Panc1 (cell line): ENCODE data around the gene TRIM4. TPM values are rescaled to one million over a fixed set of nuclear protein-coding genes. Genes with fewer than 3 reads are reported as not detected.

Experiments used
- ATAC-seq: fragments of 200-7000 bp; cut with Tn5 transposase; 2 replicates; pipeline ENCODE4 v1.9.1; 2020; ENCODE audit warnings: mild to moderate bottlenecking, moderate library complexity
- BruUV-seq: library from RNA; stranded (reverse); fragments of 400-500 nt; replicated peaks from 2 replicates; lab custom pipeline; 2021; lab: Mats Ljungman, UMichigan
- CTCF ChIA-PET: fragments of 300-600 bp; sonication (Branson Sonifier 250); formaldehyde crosslinking; loops from one replicate; lab custom pipeline; 2022; ENCODE audit warnings: antibody characterized with exemption; lab: Charles Lee
- POLR2A ChIA-PET: fragments of 300-600 bp; sonication (Branson Sonifier 250); formaldehyde crosslinking; loops from one replicate; lab custom pipeline; 2022; ENCODE audit warnings: antibody characterized with exemption; lab: Charles Lee
- DNase-seq: peaks from one replicate; pipeline ENCODE4 v3.0.0-alpha.2; 2010; ENCODE audit warnings: low read depth, low spot score
- H3K27ac ChIP-seq: 2 replicates; pipeline ENCODE4 v1.5.1; 2011; ENCODE audit warnings: mild to moderate bottlenecking, low read length, inconsistent platforms
- H3K27me3 ChIP-seq: fragments of 200-500 bp; sonication (Bioruptor generic); 2 replicates; pipeline ENCODE4 v1.6.0; 2014; ENCODE audit warnings: low read length, inconsistent platforms; ENCODE audit not compliant: control insufficient read depth, insufficient read depth
- H3K36me3 ChIP-seq: fragments of 200-500 bp; sonication (Bioruptor generic); 2 replicates; pipeline ENCODE4 v1.5.1; 2014; ENCODE audit warnings: inconsistent platforms, mild to moderate bottlenecking, low read length, moderate library complexity; ENCODE audit not compliant: control insufficient read depth, insufficient read depth
- H3K4me1 ChIP-seq: 2 replicates; pipeline ENCODE4 v1.5.1; 2011; ENCODE audit warnings: inconsistent platforms, mild to moderate bottlenecking, low read length, moderate library complexity; ENCODE audit not compliant: control insufficient read depth, insufficient read depth
- H3K4me3 ChIP-seq, 2 experiments: 2 replicates each; pipeline ENCODE4 v1.5.1; 2011 to 2012; ENCODE audit warnings: low read depth in 2 of 2, low read length in 2 of 2, mild to moderate bottlenecking in 2 of 2, inconsistent platforms in 1 of 2, moderate library complexity in 1 of 2
- H3K9me3 ChIP-seq: fragments of 200-500 bp; sonication (Bioruptor generic); 2 replicates; pipeline ENCODE4 v1.5.1; 2014; ENCODE audit warnings: low read depth, mild to moderate bottlenecking, inconsistent platforms, low read length, moderate library complexity; ENCODE audit not compliant: control insufficient read depth, insufficient read depth
- CTCF ChIP-seq: fragments of 450-650 bp; IDR thresholded peaks from 2 replicates; pipeline ENCODE4 v1.5.1; 2017; ENCODE audit warnings: mild to moderate bottlenecking
- POLR2AphosphoS5 ChIP-seq: IDR thresholded peaks from 2 replicates; pipeline ENCODE4 v1.6.1; 2012; ENCODE audit warnings: mild to moderate bottlenecking, low read depth, low read length, moderate library complexity
- REST ChIP-seq, 2 experiments: IDR thresholded peaks; 2 replicates each; pipeline ENCODE4 v1.6.1; 2011 to 2012; ENCODE audit warnings: low read depth in 2 of 2, control low read depth in 1 of 2, low read length in 1 of 2, mild to moderate bottlenecking in 1 of 2, moderate library complexity in 1 of 2; ENCODE audit not compliant: insufficient read depth in 1 of 2
- SIN3A ChIP-seq: IDR thresholded peaks from 2 replicates; pipeline ENCODE4 v1.6.1; 2012; ENCODE audit warnings: low read depth, mild to moderate bottlenecking, low read length, moderate library complexity, borderline replicate concordance; ENCODE audit not compliant: insufficient read depth
- TCF7L2 ChIP-seq: IDR thresholded peaks from 2 replicates; pipeline ENCODE4 v1.6.1; 2011; ENCODE audit warnings: mild to moderate bottlenecking, low read depth, low read length, inconsistent platforms
- in situ Hi-C: cut with HindIII; loops from 2 replicates; pipeline ENCODE4 v1.10.0; 2016; ENCODE audit warnings: low sequenced_read_pairs, low pct_unique_long_range_greater_than_20kb
- intact Hi-C: fragments of 100-400 bp; cut with micrococcal nuclease; formaldehyde crosslinking; loops from one replicate; pipeline ENCODE4 v1.10.0; 2022; ENCODE audit not compliant: unreplicated experiment
- total RNA-seq: library from RNA; stranded (reverse); gene quantifications from one replicate; pipeline ENCODE4 v1.2.1, GENCODE V29; 2021; ENCODE audit not compliant: unreplicated experiment

The TRIM4 gene
- total RNA-seq, 1 experiment from 2014 or later, result 28.1 TPM

GRCh38 chr7:99844328-99844727 lies 75.0 kb downstream of the TRIM4 start:
- no peaks in the 10 kb centered on the region for H3K36me3 ChIP-seq
- H3K27ac ChIP-seq, result no peak overlapping the region
- H3K4me3 ChIP-seq, result no peak overlapping the region
- no TSS peak for BruUV-seq
- in situ Hi-C loops (no loop called here), intact Hi-C loops (no loop called here)
- H3K4me1 ChIP-seq, result no peaks in the 10 kb centered on the region
- H3K9me3 ChIP-seq, result no peaks in the 10 kb centered on the region
- ATAC-seq, result no peak
- H3K27me3 ChIP-seq, result peaks cover 17% of the 10 kb centered on the region
- POLR2A ChIA-PET, result no interaction called here
- no peak for DNase-seq
- no peak for TF ChIP-seq TCF7L2
- no peak for TF ChIP-seq POLR2AphosphoS5
- no peak for TF ChIP-seq REST (IDR thresholded peaks at IDR 0.05; ENCODE audit: insufficient read depth in 1 of 2, low read depth in 2 of 2, low read length in 1 of 2)
- no peak for TF ChIP-seq CTCF
- no peak for TF ChIP-seq SIN3A
- CTCF ChIA-PET, result interaction anchor here (0.5 kb wide), 1 partner anchor 338 kb away, joined by 3 read pairs; no protein-coding TSS in a partner anchor

DNA sequence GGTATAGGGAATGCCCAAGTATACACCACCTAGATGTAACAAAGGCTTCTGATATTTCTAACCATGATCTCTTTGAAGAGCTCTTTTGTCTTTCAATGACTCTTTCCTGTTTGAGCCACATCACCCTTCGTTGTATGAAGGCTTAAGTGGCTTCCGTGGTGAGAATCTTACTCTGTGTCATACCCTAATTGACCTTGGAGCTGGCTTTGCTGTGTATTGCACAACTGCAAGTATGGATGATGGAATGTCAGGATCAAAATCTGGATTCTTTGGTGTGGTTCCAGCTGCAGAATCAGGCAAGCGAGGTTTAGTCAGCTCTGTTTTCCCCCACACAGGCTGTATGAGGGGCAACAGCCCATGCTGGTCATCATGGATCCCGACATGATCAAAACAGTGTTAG lies 75.5 kb downstream of the TRIM4 start:
- intact Hi-C loops, result no loop called here
- Histone ChIP-seq H3K27me3 (peaks cover 17% of the 10 kb centered on the region), H3K9me3 (no peaks in the 10 kb centered on the region), H3K4me3 (no peak overlapping the region), H3K27ac (no peak overlapping the region), H3K4me1 (no peaks in the 10 kb centered on the region), H3K36me3 (no peaks in the 10 kb centered on the region)
- ATAC-seq (no peak), DNase-seq (no peak)
- ChIA-PET CTCF (interaction anchor here (0.5 kb wide), 1 partner anchor 337 kb away, joined by 3 read pairs; no protein-coding TSS in a partner anchor), POLR2A (no interaction called here)
- no TSS peak for BruUV-seq
- TF ChIP-seq REST (IDR thresholded peaks at IDR 0.05; ENCODE audit: insufficient read depth in 1 of 2, low read depth in 2 of 2, low read length in 1 of 2) (no peak), SIN3A (no peak), TCF7L2 (no peak), CTCF (no peak), POLR2AphosphoS5 (no peak)
- in situ Hi-C loops, result no loop called here
